GM23338 (cell line): ENCODE measurements around the gene FXYD5. TPM values are rescaled to one million over a fixed set of nuclear protein-coding genes. Genes with fewer than 3 reads are reported as not detected.

ENCODE experiments used
- ATAC-seq: fragments of 200-7000 bp; cut with Tn5 transposase; 3 replicates; pipeline ENCODE4 v1.9.1; 2020
- DNase-seq: peaks from one replicate; pipeline ENCODE4 v3.0.0-alpha.2; 2015; ENCODE audit warnings: low spot score
- H2AFZ ChIP-seq: fragments of 200-600 bp; sonication (generic); 2 replicates; pipeline ENCODE4 v1.8.0; 2016; ENCODE audit warnings: antibody characterized with exemption, mild to moderate bottlenecking, moderate library complexity
- H3F3A ChIP-seq: fragments of 200-600 bp; sonication (generic); replicated peaks from 2 replicates; pipeline ENCODE4 v1.8.0; 2017; ENCODE audit warnings: antibody characterized with exemption, mixed run types, low read depth
- H3K27ac ChIP-seq: fragments of 200-600 bp; sonication (generic); 2 replicates; pipeline ENCODE4 v1.6.1; 2016; ENCODE audit warnings: low read depth
- H3K27me3 ChIP-seq: fragments of 200-600 bp; sonication (generic); 2 replicates; pipeline ENCODE4 v1.8.0; 2016; ENCODE audit warnings: mild to moderate bottlenecking, mixed run types, moderate library complexity; ENCODE audit not compliant: insufficient read depth
- H3K36me3 ChIP-seq: fragments of 200-600 bp; sonication (generic); 2 replicates; pipeline ENCODE4 v1.8.0; 2016; ENCODE audit warnings: mild to moderate bottlenecking; ENCODE audit not compliant: insufficient read depth
- H3K4me1 ChIP-seq: fragments of 200-600 bp; sonication (generic); 2 replicates; pipeline ENCODE4 v1.8.0; 2016; ENCODE audit warnings: mild to moderate bottlenecking, moderate library complexity; ENCODE audit not compliant: insufficient read depth
- H3K4me2 ChIP-seq: fragments of 200-600 bp; sonication (generic); 2 replicates; pipeline ENCODE4 v1.7.1; 2017; ENCODE audit warnings: mixed run types
- H3K4me3 ChIP-seq: fragments of 200-600 bp; sonication (generic); 2 replicates; pipeline ENCODE4 v1.6.1; 2016; ENCODE audit warnings: mixed run types
- H3K79me2 ChIP-seq: fragments of 200-600 bp; sonication (generic); replicated peaks from 2 replicates; pipeline ENCODE4 v1.8.0; 2017; ENCODE audit warnings: mild to moderate bottlenecking; ENCODE audit not compliant: insufficient read depth
- H3K9me2 ChIP-seq: fragments of 200-600 bp; sonication (generic); 2 replicates; pipeline ENCODE4 v1.8.0; 2017; ENCODE audit not compliant: insufficient read depth
- H4K20me1 ChIP-seq: fragments of 200-600 bp; sonication (generic); replicated peaks from 2 replicates; pipeline ENCODE4 v1.8.0; 2017; ENCODE audit warnings: mild to moderate bottlenecking; ENCODE audit not compliant: insufficient read depth
- H3K27ac Mint-ChIP-seq: 2 replicates; pipeline ENCODE4 v1.8.0; 2020; ENCODE audit warnings: inconsistent platforms, mild to moderate bottlenecking, moderate library complexity, mixed read lengths
- H3K27me3 Mint-ChIP-seq: 3 replicates; pipeline ENCODE4 v1.8.0; 2022; ENCODE audit warnings: low read depth, mild to moderate bottlenecking, moderate library complexity, mixed read lengths, inconsistent platforms; ENCODE audit not compliant: insufficient read depth, poor library complexity
- H3K36me3 Mint-ChIP-seq: 3 replicates; pipeline ENCODE4 v1.8.0; 2021; ENCODE audit warnings: low read depth, mild to moderate bottlenecking, inconsistent platforms, moderate library complexity, mixed read lengths
- H3K4me1 Mint-ChIP-seq: 3 replicates; pipeline ENCODE4 v1.8.0; 2020; ENCODE audit warnings: mild to moderate bottlenecking, inconsistent platforms, mixed read lengths
- H3K4me3 Mint-ChIP-seq: 3 replicates; pipeline ENCODE4 v1.8.0; 2021; ENCODE audit warnings: moderate library complexity, mild to moderate bottlenecking, inconsistent platforms, mixed read lengths
- H3K9me3 Mint-ChIP-seq: 3 replicates; pipeline ENCODE4 v1.8.0; 2020; ENCODE audit warnings: moderate library complexity, mild to moderate bottlenecking, inconsistent platforms, mixed read lengths
- CREB1 ChIP-seq: fragments of 250-450 bp; sonication (Bioruptor Pico); IDR thresholded peaks from 2 replicates; pipeline ENCODE4 v1.5.0; 2020; ENCODE audit warnings: low read depth, mild to moderate bottlenecking, moderate library complexity
- CTCF ChIP-seq, 2 experiments: fragments of 200-600 bp in 1 of 2; sonication (generic) in 1 of 2; conservative IDR thresholded peaks; 2 replicates each; pipeline versions ENCODE4 v1.5.1 to v1.6.1; 2016 to 2017; ENCODE audit warnings: antibody characterized with exemption in 2 of 2, low read depth in 2 of 2, mild to moderate bottlenecking in 2 of 2, moderate library complexity in 1 of 2
- ETS1 ChIP-seq: IDR thresholded peaks from 2 replicates; pipeline ENCODE4 v1.6.1; 2016; ENCODE audit warnings: antibody characterized with exemption
- EZH2 ChIP-seq: fragments of 200-600 bp; sonication (generic); IDR thresholded peaks from one replicate; pipeline ENCODE4 v1.8.0; 2017; ENCODE audit warnings: antibody characterized with exemption, mild to moderate bottlenecking, low read depth; ENCODE audit not compliant: unreplicated experiment
- EZH2phosphoT487 ChIP-seq: fragments of 200-600 bp; sonication (generic); IDR thresholded peaks from one replicate; pipeline ENCODE4 v1.8.1; 2018; ENCODE audit warnings: antibody characterized with exemption; ENCODE audit not compliant: unreplicated experiment
- JUNB ChIP-seq: IDR thresholded peaks from one replicate; pipeline ENCODE4 v1.6.1; 2016; ENCODE audit warnings: antibody characterized with exemption; ENCODE audit not compliant: unreplicated experiment
- NANOG ChIP-seq: IDR thresholded peaks from 2 replicates; pipeline ENCODE4 v1.6.1; 2016; ENCODE audit warnings: antibody characterized with exemption, borderline replicate concordance
- POLR2AphosphoS5 ChIP-seq: IDR thresholded peaks from 2 replicates; pipeline ENCODE4 v1.6.1; 2016; ENCODE audit warnings: antibody characterized with exemption, low read depth
- REST ChIP-seq: IDR thresholded peaks from one replicate; pipeline ENCODE4 v1.6.1; 2018; ENCODE audit warnings: antibody characterized with exemption; ENCODE audit not compliant: unreplicated experiment
- STAT1 ChIP-seq: IDR thresholded peaks from one replicate; pipeline ENCODE4 v1.6.1; 2016; ENCODE audit warnings: antibody characterized with exemption; ENCODE audit not compliant: unreplicated experiment
- ZNF331 ChIP-seq: fragments of 250-450 bp; sonication (Bioruptor Pico); IDR thresholded peaks from 2 replicates; pipeline ENCODE4 v1.5.0; 2020; ENCODE audit warnings: low read depth, mild to moderate bottlenecking, moderate library complexity
- ZNF462 ChIP-seq: fragments of 250-450 bp; sonication (Bioruptor Pico); IDR thresholded peaks from 2 replicates; pipeline ENCODE4 v1.5.0; 2020; ENCODE audit warnings: mild to moderate bottlenecking, moderate library complexity
- polyA plus RNA-seq: library from polyadenylated mRNA; unstranded; fragments of >200 nt; fragmentation: Nextera tagmentation; extraction: Ambion mirVana; gene quantifications from 2 replicates; pipeline ENCODE4 v1.2.1, GENCODE V29; 2016
- total RNA-seq: library from RNA; depleted of rRNA; stranded (reverse); fragments of >200 nt; shearing (Covaris generic); gene quantifications from 2 replicates; pipeline ENCODE4 v1.2.3, GENCODE V29; 2014

FXYD5 gene
- total and polyA plus RNA-seq, 2 experiments from 2014 or later: 97.7 to 233 TPM

- ATAC-seq: no peak
- Mint-ChIP-seq H3K27me3 (peaks cover 26% of the 10 kb centered on the region), H3K36me3 (no peaks in the 10 kb centered on the region; the same call in 2 of the 3 replicates), H3K9me3 (no peaks in the 10 kb centered on the region; the same call in 2 of the 3 replicates), H3K27ac (peak within 1 kb of the TSS; percentile 57; the same call in 1 of the 2 replicates), H3K4me3 (no peak within 1 kb of the TSS; the same call in 2 of the 3 replicates), H3K4me1 (peaks cover 36% of the 10 kb centered on the region)
- Histone ChIP-seq H3K36me3 (no peaks in the 10 kb centered on the region), H3F3A (0 out of 2 replicates have a peak, but pooled peaks cover 9% of the 10 kb centered on the region), H2AFZ (no peak within 1 kb of the TSS), H3K27ac (no peak within 1 kb of the TSS), H3K9me2 (no peaks in the 10 kb centered on the region), H3K27me3 (peaks cover 11% of the 10 kb centered on the region; the same call in 1 of the 2 replicates), H3K79me2 (no peaks in the 10 kb centered on the region), H3K4me2 (no peak within 1 kb of the TSS), H4K20me1 (no peaks in the 10 kb centered on the region), H3K4me3 (no peak within 1 kb of the TSS), H3K4me1 (peaks cover 27% of the 10 kb centered on the region)
- DNase-seq: no peak
- no peak for TF ChIP-seq EZH2phosphoT487
- TF ChIP-seq JUNB: no peak
- no peak for TF ChIP-seq POLR2AphosphoS5
- TF ChIP-seq STAT1: no peak
- TF ChIP-seq ETS1: no peak
- TF ChIP-seq ZNF331: no peak
- TF ChIP-seq CTCF (conservative IDR thresholded peaks at IDR 0.05; ENCODE audit: low read depth in 2 of 2): no peak
- no peak for TF ChIP-seq CREB1 (CRISPR knock-in tag)
- TF ChIP-seq NANOG: no peak
- TF ChIP-seq REST: no peak
- TF ChIP-seq ZNF462 (CRISPR knock-in tag): no peak
- no peak for TF ChIP-seq EZH2
These were observed 16.1 kb upstream of the FXYD5 start, which contains the start of gene FXYD1 for GRCh38 chr19:35138305-35138892. TSS of gene FXYD1 (plus strand) at chr19:35138824. CDS start at chr19:35140080, 1,256 bp downstream.
